ENCODE results near the gene TMEM222.
"Not testable (repeated sequence)": the region's sequence is repeated elsewhere in the genome, so short reads cannot be mapped to it uniquely, and the experiment has no call there.

The TMEM222 gene

DNA sequence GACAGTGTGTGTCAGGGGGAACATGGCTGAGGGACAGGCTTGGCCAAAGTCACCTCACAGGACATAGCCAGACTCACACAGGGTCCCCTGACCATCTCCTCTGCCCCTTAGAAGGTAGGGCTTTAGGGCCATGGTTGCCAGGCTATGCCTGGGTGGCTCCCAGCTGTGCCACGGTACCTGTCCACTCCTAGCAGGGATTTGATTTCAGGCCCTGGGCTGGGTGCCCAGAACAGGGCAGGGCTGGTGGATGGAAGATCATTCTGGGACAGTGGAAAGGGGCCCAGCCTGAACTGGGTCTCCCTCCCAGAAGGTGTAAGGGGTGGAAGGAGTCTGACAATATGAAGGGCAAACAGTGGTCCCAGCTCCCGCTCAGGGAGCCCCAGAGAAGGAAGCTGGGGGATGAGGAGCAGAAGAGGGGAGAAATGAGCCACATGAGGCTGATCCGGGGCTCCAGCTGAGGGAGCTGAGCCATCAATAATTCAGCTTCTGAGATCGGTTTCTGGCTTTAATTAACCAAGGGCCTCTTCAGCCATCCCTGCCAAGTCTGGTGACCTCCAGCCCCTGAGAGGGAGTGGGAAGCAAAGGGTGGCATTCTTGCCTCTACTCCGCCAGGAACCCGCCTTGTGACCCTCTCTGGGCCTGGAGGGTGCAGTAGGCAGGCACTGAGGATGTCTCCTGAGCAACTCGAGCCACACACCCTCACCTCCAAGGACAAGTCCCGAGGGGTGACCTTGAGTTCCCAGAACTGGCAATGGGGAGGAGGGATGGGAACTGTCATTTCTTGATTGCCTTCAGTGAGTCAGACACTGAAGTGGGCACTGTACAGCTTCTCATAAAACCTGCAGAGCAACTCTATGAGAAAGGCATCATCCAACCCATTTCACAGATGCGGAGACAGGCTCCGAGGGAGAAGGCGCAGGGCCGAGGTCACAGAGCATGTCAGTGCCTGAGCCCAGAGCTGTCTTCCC lies 59.1 kb downstream of the TMEM222 start:
- DNase-seq, result no peak

DNA sequence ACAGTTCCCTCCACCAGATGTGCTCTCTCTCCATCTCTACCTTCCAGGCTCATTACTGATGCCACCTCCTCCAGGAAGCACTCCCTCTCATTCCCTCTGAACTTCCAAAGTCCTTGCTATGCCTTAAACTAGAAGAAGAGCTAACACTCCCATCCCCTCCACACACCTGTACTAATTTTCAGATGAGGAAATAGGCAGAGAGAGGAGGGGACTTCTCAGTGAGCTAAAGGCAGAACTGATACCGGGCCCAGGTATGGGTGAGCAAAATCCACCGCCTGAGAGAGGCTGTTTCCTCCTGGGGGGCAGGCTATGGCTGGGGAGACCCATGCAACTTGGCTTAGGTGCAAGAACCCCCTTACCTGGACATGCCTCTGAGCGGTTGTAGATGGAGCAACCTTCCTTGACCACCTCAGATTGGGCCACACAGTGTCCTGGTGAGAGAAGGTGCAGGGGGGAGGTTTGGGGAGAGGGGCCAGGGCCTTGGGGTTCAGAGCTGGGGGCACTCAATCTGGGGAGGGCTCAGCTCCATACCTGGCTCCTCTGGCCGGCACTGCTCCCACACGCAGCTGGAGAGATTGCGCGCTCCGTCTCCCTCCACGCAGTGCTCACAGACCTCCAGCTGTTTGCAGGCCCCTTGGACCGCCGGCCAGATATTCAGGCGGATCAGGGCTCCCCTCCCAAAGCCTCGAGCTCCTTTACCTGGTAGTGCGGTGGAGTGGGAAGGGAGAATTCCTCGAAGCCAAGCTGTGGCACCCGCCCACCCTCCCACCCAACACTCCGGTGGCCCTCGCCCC lies 60.2 kb downstream of the TMEM222 start:
- DNase-seq, result no peak

DNA sequence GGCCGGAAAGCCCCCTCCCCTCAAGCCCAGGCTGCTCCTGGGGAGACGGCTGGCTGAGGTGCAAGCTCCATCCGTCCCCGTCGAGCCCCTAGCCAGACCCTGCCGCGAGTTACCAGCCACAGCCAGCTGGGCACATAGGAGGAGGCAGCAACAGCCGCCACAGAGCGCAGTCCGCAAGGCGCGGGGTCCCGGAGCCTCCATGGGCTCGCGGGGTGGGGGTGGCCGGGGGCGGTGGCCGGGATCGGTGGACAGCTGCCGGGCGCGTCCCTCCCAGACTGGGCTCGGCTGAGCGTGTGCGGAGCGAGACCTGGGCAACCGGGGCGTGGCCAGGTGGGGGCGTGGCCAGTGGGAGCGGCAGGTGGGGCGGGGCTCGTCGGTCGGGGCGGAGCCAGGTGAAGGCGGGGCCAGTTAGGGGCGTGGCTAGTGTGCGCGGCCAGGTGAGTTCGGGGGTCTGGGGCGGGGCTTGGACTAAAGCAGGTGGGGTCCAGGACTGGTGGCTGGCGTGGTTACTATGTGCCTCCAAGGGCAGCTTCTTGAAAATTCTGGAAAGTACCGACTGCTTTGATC lies 61.2 kb downstream of the TMEM222 start, which contains the start of gene CD164L2:
Gene CD164L2 (minus strand): TSS at position 295 of the 567 bp plus-strand sequence. CDS start 94 bp downstream, at position 201.
- no peak for DNase-seq

DNA sequence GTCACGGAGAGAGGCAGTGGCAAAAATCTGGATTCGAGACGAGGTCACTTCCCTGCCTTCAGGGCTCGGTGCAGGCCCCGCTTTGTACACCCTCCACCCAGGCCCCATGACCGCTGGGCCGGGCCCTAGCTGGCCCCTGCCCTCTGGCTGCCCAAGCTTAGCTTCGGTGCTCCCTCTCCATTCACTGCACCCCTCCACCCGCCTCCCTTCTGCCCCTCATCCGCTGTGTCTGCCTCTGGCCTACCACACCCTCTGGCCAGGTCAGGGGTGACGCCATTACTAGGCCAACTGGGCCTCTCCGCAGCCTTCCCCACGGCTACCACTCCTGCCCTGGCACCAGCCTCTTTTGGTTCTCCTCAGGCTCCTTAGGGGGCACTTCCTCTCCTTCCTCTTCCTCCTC lies 61.7 kb downstream of the TMEM222 start:
- DNase-seq, result no peak

DNA sequence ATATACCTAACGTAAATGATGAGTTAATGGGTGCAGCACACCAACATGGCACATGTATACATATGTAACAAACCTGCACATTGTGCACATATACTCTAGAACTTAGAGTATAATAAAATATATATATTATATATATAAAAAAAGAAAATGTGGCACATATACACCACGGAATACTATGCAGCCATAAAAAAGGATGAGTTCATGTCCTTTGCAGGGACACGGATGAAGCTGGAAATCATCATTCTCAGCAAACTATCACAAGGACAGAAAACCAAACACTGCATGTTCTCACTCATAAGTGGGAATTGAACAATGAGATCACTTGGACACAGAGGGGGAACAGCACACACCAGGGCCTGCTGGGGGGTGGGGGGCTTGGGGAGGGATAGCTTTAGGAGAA lies 62.8 kb downstream of the TMEM222 start:
- not testable (repeated sequence) for DNase-seq
